ENCODE results near the gene ZRANB1.

DNA sequence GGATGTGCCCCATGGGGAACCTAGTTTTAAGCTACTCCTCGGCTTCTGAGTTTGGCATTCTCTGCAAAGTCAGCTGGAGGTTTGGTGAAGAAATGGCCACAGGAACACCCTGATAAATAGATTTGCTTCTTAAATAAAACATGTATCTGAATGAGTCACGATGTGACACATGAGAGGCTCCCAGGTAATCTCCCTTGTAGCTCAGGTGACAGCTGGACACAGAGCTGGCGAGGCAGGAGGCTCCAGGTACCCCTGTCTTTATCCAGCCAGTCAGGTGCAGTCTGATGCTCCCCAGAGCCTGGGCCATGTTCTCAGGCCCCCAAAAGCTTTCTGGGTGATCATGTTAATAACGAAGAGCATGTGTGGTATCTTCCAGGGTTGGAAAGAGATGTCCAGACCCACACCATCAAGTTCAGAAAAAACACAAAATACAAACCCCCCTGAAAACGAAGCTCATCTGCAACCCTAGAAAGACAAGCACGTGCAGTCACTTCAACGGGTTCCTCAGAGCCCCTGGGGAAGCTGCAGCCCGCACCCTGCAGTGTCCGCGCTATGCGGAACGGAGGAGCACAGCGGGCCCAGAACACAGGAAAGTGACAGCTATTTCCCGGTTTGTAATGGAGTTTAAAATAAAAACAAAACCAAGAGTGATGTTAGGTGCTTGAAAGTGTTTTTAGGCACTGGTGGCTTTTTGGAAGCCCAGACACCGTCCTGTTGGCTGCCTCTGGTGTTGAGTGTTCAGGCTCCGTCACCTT, 69.4 kb downstream of the ZRANB1 start:
- TF ChIP-seq, protein P1, sequence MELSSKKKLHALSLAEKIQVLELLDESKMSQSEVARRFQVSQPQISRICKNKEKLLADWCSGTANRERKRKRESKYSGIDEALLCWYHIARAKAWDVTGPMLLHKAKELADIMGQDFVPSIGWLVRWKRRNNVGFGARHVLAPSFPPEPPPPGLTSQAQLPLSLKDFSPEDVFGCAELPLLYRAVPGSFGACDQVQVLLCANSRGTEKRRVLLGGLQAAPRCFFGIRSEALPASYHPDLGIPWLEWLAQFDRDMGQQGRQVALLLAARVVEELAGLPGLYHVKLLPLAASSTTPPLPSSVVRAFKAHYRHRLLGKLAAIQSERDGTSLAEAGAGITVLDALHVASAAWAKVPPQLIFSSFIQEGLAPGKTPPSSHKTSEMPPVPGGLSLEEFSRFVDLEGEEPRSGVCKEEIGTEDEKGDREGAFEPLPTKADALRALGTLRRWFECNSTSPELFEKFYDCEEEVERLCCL (CRISPR knock-in tag; IDR thresholded peaks at IDR 0.05; ENCODE audit: borderline replicate concordance) = no peak
- no peak for TF ChIP-seq RAD21 (CRISPR knock-in tag; IDR thresholded peaks at IDR 0.05)
- no peak for TF ChIP-seq ZNF143 (CRISPR knock-in tag; IDR thresholded peaks at IDR 0.05)
- no peak for TF ChIP-seq YEATS4 (CRISPR knock-in tag; IDR thresholded peaks at IDR 0.05; ENCODE audit: borderline replicate concordance)

Measured in HepG2 (cell line).